ENCODE data around the gene APBB1IP.

Gene APBB1IP

DNA sequence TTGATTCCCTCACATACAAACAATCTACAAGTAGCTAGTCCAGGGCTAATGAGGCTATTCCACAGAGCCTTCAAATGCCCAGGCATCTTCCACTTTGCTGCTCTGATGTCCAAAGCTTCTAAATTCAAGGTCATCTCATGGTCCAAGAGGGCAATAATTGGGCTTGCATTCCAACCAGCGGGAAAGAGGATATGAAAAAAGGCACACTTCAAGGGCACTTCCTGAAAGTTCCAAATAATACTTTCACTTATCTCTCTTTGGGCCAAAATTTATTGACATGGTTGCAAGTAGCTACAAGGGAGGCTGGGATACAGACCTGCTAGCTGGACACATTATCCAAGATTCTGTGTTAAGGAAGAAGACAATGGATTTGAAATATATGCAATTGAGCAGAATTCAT is 25.2 kb upstream of the APBB1IP start:
- no peak for TF ChIP-seq CTCF (IDR thresholded peaks at IDR 0.05; ENCODE audit: borderline replicate concordance, insufficient read depth, low read depth, low read length)
- H3K4me3 ChIP-seq (ENCODE audit: low read depth, low read length), result no peak overlapping the region

- H3K4me3 ChIP-seq (ENCODE audit: low read depth, low read length), result no peak overlapping the region
Observed at GRCh38 chr10:26413375-26413774, 24.8 kb upstream of the APBB1IP start.

GRCh38 chr10:26417136-26417535 is 21.0 kb upstream of the APBB1IP start:
- no peak for TF ChIP-seq CTCF (IDR thresholded peaks at IDR 0.05; ENCODE audit: borderline replicate concordance, insufficient read depth, low read depth, low read length)
- H3K4me3 ChIP-seq (ENCODE audit: low read depth, low read length), result no peak overlapping the region

More at GRCh38 chr10:26413375-26413774, 24.8 kb upstream of the APBB1IP start:
- no peak for TF ChIP-seq CTCF (IDR thresholded peaks at IDR 0.05; ENCODE audit: borderline replicate concordance, insufficient read depth, low read depth, low read length)

DNA sequence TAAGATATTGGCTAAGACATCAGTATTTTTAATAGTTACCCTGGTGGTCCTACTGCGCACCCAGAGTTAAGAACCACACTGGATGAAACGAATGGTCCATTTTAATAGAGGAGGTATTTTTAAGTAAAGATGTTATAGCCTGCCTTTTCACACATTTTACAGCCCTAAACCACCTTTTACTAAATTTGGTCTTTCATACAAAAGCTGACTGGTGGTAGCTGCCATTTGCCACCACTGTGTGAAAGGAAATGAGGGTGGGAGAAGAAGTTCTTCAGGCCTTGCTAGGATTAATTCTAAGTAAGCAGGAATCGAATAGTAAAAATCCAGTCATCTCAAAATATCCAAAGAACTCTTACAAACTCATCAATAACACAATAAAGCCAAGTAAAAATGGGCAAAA is 15.2 kb upstream of the APBB1IP start:
- TF ChIP-seq CTCF (IDR thresholded peaks at IDR 0.05; ENCODE audit: borderline replicate concordance, insufficient read depth, low read depth, low read length), result no peak
- H3K4me3 ChIP-seq (ENCODE audit: low read depth, low read length), result no peak overlapping the region

- no peak overlapping the region for H3K4me3 ChIP-seq (ENCODE audit: low read depth, low read length)
- TF ChIP-seq CTCF (IDR thresholded peaks at IDR 0.05; ENCODE audit: borderline replicate concordance, insufficient read depth, low read depth, low read length), result no peak
Observed at GRCh38 chr10:26423722-26424121, 14.4 kb upstream of the APBB1IP start.

GRCh38 chr10:26430641-26431163 is 7.4 kb upstream of the APBB1IP start:
- no peak for TF ChIP-seq CTCF (IDR thresholded peaks at IDR 0.05; ENCODE audit: borderline replicate concordance, insufficient read depth, low read depth, low read length)
- peak overlapping the region; percentile 43 for H3K4me3 ChIP-seq (ENCODE audit: low read depth, low read length)

- H3K4me3 ChIP-seq (ENCODE audit: low read depth, low read length), result no peak overlapping the region
- TF ChIP-seq CTCF (IDR thresholded peaks at IDR 0.05; ENCODE audit: borderline replicate concordance, insufficient read depth, low read depth, low read length), result no peak
Observed at GRCh38 chr10:26432938-26433337, 5.2 kb upstream of the APBB1IP start.
